Measurements from ENCODE around the gene KRT78.

Gene KRT78

DNA sequence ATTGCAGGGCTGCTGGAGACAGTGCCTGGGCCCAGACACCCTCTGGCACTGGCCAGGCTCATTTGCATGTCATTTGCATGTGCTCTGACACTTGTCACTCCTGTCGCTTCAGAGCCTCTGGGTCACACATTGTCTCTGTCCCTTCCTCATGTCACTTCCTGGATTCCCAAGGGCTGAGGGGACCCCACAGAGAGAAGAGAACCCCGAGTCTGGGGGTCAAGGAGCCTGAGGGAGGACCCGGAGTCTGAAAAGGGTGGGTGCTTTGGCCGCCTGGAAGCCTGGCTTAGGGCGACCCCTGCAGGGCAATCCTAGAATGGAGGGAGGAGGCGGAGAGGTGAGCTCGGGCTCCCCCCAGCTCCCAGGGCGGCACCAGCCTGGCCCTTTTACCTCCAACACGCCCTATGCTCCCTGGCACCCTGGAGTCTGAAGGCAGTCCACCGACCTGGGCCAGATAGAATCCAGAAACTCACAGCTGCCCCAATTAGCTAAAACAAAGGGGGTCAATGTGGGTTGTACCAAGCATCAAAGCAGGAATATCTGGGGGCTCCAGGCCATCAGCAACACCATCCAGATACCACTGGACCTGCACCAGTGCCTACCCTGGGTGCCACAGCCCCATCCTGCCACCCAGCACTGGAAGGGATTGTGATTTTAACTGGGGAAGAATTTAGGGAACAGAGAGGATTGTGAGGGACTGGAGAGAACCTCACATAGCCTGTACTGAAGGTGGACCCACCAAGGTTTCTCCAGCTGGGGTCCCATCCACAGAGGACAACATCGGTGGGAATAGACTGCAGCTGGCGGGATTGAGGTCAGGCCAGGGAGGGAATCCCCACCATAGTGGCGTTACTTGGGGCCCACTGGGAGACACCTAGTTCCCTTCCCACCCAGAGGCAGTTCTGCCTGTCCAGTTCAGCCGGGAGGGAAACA is 21.8 kb upstream of the KRT78 start:
- DNase-seq (ENCODE audit: low read depth) = peak; percentile 59
- TF ChIP-seq, protein P1, sequence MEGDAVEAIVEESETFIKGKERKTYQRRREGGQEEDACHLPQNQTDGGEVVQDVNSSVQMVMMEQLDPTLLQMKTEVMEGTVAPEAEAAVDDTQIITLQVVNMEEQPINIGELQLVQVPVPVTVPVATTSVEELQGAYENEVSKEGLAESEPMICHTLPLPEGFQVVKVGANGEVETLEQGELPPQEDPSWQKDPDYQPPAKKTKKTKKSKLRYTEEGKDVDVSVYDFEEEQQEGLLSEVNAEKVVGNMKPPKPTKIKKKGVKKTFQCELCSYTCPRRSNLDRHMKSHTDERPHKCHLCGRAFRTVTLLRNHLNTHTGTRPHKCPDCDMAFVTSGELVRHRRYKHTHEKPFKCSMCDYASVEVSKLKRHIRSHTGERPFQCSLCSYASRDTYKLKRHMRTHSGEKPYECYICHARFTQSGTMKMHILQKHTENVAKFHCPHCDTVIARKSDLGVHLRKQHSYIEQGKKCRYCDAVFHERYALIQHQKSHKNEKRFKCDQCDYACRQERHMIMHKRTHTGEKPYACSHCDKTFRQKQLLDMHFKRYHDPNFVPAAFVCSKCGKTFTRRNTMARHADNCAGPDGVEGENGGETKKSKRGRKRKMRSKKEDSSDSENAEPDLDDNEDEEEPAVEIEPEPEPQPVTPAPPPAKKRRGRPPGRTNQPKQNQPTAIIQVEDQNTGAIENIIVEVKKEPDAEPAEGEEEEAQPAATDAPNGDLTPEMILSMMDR (conservative IDR thresholded peaks at IDR 0.05; ENCODE audit: low read depth, low read length) = peak; percentile 86
- H3K4me3 ChIP-seq (ENCODE audit: low read depth, low read length) = no peak overlapping the region

- no peak overlapping the region for H3K4me3 ChIP-seq (ENCODE audit: low read depth, low read length)
- DNase-seq (ENCODE audit: low read depth) = no peak
- TF ChIP-seq, protein P1 (conservative IDR thresholded peaks at IDR 0.05; ENCODE audit: low read depth, low read length) = no peak
These were observed 18.8 kb upstream of the KRT78 start for GRCh38 chr12:52867642-52868041.

DNA sequence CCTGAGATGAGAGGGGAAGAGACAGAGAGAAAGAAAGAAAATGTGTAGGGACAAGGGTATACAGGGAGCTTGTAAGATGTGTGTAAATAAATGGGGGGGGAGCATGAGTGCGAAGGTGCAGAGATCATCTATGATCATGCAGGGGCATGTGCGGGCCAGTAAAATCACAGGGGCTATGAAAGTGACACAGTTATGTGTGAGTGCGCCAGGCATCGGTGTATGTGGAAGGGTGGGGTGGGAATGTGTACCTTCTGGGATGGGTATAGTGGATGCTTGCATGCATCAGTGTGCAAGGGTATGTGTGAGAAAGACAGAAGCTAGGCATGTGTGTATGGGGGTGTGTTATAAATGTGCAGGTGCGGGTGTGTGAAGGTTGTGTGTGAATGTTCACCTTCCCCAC is 18.4 kb upstream of the KRT78 start:
- no peak overlapping the region for H3K4me3 ChIP-seq (ENCODE audit: low read depth, low read length)

GRCh38 chr12:52865090-52865944 is 16.5 kb upstream of the KRT78 start:
- peak; percentile 77 for DNase-seq (ENCODE audit: low read depth)
- TF ChIP-seq, protein P1 (conservative IDR thresholded peaks at IDR 0.05; ENCODE audit: low read depth, low read length) = peak; percentile 97

More for the DNA sequence above, 18.4 kb upstream of the KRT78 start:
- TF ChIP-seq, protein P1 (conservative IDR thresholded peaks at IDR 0.05; ENCODE audit: low read depth, low read length) = no peak
- no peak for DNase-seq (ENCODE audit: low read depth)

DNA sequence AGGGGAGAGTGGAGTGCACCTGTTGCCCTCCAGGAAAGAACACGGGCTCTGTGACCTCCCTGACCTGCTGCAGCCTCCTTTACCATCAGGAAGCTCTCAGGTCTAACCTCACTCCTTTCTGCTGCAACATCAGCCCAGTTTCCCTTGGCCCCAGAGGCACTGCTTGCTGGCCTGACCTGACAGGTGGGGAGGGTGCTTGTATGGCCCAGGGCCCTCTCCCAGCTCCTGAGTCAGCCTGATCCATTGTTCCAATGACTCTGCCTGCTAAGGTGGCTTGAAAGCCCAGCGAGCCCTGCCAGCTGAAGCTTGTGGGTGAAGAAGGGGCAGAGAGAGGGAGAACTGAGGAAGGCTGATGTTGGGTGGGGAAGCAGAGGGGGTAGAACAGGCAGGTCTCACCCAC is 13.2 kb upstream of the KRT78 start:
- DNase-seq (ENCODE audit: low read depth) = no peak
- TF ChIP-seq, protein P1 (conservative IDR thresholded peaks at IDR 0.05; ENCODE audit: low read depth, low read length) = no peak
- no peak overlapping the region for H3K4me3 ChIP-seq (ENCODE audit: low read depth, low read length)

More at GRCh38 chr12:52865090-52865944, 16.5 kb upstream of the KRT78 start:
- no peak overlapping the region for H3K4me3 ChIP-seq (ENCODE audit: low read depth, low read length)

- DNase-seq (ENCODE audit: low read depth) = no peak
- H3K4me3 ChIP-seq (ENCODE audit: low read depth, low read length) = no peak overlapping the region
- TF ChIP-seq, protein P1 (conservative IDR thresholded peaks at IDR 0.05; ENCODE audit: low read depth, low read length) = no peak
These were observed 12.7 kb upstream of the KRT78 start for GRCh38 chr12:52861511-52861910.
